Measurements from ENCODE around the gene SGCA.

The SGCA gene

DNA sequence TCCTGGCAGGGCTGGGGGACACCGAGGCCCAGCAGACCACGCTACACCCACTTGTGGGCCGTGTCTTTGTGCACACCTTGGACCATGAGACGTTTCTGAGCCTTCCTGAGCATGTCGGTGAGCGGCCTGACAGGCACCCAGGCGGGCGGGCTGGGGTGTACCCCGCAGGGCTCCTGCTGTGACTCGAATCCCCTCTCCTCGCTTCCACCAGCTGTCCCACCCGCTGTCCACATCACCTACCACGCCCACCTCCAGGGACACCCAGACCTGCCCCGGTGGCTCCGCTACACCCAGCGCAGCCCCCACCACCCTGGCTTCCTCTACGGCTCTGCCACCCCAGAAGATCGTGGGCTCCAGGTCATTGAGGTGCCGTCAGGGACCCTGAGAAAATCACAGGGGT lies 1.6 kb downstream of the SGCA start:
- DNase-seq (ENCODE audit: low read depth): no peak

DNA sequence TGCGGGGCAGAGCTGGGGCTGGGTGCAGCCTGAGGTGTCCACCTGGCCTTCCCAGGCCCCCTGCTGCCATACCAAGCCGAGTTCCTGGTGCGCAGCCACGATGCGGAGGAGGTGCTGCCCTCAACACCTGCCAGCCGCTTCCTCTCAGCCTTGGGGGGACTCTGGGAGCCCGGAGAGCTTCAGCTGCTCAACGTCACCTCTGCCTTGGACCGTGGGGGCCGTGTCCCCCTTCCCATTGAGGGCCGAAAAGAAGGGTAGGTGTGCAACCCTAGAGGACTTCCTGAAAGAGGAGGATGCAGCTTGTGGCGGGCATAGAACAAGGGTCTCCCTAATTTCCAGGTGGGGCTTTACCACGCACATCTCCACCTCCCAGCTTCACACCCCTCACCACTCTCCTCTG lies 2.5 kb downstream of the SGCA start:
- DNase-seq (ENCODE audit: low read depth): no peak

DNA sequence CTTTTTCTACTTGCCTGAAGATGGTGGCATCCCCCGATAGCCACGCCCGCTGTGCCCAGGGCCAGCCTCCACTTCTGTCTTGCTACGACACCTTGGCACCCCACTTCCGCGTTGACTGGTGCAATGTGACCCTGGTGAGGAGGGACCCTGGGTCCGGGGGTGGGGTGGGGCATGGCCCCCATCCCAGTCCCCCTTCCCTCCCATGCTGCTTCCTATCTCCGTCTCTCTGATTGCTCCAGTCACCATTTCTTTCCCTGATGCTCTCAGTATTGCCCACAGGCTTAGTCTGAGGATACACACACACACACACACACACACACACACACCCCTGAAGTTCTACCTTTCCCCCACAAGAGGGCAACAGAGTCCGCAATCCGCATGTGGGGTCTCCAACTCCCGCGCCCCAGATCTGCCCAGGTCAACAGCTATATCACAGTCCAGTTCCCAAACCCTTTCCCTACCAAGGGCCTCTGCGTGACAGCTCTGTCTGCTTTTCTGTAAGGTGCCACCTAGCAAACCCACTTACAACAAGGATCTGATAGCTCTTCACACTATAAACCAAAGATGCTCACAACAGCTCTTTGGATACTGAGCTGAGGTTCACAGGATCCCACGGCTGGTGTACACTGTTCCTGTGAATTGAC lies 3.4 kb downstream of the SGCA start:
- peak; percentile 35 for DNase-seq (ENCODE audit: low read depth)

DNA sequence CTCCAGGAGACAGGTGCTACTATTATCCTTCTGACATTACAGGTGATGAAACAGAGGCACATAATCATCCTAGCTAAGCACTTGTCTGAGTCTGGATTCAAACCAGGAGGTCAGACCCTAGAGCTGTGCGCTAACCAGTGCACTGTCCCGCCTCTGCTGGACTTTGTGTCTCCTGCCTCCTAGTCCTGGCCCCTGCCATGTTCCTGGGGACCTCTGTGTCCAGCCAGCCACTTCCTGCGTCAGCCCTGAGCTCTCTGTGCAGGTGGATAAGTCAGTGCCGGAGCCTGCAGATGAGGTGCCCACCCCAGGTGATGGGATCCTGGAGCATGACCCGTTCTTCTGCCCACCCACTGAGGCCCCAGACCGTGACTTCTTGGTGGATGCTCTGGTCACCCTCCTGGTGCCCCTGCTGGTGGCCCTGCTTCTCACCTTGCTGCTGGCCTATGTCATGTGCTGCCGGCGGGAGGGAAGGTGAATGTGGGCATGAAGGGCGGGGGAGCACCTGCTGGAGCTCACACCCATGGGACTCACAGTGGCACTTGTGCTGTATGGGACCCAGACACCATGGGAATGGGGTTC lies 4.2 kb downstream of the SGCA start:
- DNase-seq (ENCODE audit: low read depth): no peak

DNA sequence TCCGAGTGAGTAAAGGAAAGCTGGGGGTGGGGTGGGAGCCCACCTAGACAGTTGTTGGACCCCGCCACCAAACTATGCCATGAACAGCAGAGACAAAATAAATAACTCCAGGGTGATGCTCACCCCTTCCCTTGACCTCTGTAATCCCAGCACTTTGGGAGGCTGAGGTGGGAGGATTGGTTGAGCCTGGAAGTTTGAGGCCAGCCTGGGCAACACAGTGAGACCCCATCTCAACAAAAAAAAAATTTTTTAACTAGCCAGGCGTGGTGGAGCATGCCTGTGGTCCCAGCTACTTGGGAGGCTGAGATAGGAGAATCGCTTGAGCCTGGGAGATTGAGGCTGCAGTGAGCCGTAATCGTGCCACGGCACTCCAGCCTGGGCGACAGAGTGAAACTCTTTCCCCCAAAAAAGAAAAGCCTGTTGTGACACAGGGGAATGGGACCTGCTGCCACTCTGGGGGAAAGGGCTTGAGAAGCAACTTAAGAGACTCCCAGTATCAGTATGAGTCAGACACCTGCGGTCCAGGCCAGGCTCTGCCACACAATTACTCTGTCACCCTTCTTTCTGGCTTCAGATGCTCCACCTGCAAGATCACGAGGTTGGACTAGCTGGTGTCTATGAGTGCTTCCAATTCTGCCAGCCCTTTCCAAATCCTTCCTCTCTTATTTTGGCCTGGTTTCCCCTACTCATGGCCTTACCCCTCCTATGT lies 5.0 kb downstream of the SGCA start:
- no peak for DNase-seq (ENCODE audit: low read depth)

DNA sequence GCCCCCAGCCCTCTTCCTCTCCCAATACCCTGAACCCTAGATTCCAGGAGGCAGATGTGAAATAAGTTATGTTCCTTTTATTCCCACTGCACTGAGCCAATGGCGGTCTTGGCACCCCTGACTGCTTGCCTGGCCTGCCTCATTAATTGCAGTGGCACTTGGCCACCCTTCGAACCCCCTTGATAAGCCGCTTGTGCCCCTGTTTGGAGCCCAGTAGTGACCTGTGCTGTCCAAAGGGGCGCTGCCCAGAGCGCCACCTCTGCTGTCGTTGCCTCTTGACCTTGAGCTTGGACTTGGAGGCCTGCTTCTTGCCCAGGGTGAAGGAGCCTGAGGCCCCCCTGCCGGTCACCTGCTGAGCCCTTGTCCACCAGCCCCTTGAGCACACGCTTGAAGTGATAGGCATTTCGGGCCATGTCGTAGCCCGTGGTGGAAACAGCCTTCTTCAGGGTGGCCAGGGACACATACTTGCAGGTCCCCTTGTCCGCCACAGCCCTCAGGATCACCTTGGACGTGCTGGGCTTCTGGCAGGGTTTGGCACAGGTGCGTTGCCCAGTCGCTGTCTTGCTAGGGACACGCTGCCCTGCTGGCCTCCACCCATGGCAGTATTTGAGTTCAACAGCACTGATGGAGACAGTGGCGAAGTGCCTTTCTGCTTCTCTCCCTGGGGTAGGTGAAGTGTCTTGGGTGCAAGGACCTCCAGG lies 5.7 kb downstream of the SGCA start:
- no peak for DNase-seq (ENCODE audit: low read depth)

DNA sequence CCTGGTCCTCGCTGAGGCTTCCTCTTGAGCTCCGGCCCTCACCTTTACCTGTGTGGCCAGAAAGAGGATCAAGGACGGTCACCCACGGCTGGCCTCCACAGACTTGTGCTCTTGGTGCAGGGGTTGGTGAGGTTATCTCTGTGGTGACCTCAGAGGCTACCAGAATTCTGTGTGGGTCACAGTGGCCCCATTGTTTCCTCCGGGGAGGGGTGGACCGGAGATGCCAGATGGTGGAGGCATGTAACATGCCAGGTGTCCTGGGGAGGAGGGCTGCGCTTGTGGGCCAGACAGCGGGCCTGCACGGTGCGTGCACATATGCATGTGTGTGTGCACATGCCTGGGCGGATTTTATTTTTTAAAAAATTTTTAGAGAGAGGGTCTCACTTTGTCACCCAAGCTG lies 6.3 kb downstream of the SGCA start:
- no peak for DNase-seq (ENCODE audit: low read depth)

DNA sequence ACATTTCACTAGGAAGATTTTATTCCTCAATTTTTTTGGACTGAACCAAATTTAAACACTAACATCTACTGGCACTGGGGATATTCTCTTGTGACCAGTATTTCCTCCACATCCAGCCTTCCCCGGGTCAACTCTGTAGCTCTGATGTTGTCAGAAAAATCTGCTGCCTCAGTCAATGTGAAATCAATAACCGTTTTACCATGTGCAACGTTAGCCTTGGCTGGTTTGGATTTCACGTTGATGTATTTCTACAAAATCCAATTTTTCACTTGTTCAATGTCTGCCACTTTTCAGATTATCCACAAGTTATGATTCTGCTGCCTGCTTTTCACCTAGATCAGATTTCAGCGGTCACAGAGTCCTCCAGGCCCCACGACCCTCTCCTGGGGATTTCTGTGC lies 7.1 kb downstream of the SGCA start:
- DNase-seq (ENCODE audit: low read depth): no peak

DNA sequence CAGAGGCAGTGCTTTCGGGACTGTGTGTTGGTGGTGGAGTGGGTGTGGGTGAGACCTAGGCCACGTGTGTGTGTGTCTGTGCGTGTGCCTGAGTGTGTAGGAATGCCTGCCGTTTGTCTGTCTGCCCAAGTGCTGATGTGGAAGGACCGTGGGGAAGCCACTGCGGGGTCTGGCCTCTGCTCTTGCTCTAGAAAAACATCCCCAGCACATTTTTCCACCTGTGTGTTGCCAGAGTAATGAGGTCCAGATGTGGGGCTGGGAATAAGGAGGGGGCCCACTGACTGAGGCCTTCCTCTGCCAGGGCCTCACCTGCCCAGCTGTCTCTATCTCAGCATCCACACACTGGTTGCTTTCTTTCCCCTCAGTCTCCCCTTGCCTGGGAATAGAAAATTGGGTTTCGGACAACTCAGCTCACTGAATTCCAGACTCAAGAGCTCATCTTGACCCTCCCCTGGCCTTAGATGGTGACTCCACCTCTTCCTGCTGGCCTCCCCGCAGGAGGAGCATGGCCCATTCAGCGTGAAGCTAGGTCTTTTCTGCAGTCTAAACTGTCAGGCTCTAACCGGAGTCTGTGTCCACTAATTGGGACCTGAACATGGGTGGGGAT lies 7.6 kb downstream of the SGCA start:
- DNase-seq (ENCODE audit: low read depth): no peak

DNA sequence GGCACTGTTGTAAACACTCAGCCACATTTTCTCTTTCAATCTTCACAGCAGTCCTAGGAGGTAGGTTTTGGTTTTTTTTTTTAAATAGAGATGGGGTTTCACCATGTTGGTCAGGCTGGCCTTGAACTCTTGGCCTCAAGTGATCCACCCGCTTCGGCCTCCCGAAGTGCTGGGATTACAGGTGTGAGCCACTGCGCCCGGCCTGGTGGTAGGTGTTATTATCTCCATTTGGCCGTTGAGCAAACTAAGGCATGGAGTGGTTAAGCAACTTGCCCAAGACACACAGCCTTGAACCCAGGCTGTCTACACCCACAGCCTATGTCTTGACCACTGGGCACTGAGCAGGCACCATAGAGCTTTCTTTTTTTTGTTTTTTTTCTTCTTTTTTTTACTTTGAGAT lies 8.6 kb downstream of the SGCA start:
- DNase-seq (ENCODE audit: low read depth): no peak

DNA sequence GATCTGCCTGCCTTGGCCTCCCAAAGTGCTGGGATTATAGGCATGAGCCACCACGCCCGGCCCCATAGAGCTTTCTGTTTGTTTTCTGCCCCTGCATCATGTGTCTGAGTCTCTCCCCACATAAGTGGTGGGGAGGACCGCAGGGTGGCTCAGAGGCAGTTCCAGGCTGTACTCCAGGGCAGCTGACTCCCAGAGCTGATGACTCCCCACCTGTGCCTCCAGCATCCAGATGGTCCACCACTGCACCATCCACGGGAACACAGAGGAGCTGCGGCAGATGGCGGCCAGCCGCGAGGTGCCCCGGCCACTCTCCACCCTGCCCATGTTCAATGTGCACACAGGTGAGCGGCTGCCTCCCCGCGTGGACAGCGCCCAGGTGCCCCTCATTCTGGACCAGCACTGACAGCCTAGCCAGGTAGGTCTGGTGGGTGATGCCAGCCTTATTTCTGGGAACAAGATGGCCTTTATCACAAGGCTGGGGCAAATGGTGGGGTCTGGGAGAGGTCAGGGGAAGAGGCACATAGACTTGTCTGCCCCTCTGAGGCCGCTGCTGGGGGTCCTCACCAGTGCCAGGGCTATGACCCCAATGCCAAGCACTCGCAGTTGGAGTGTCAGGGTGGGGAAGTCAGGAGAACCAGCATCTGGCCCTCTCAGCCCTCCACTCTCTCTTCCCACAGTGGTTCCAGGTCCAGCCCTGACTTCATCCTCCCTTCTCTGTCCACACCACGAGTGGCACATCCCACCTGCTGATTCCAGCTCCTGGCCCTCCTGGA lies 9.4 kb downstream of the SGCA start:
- DNase-seq (ENCODE audit: low read depth): no peak

DNA sequence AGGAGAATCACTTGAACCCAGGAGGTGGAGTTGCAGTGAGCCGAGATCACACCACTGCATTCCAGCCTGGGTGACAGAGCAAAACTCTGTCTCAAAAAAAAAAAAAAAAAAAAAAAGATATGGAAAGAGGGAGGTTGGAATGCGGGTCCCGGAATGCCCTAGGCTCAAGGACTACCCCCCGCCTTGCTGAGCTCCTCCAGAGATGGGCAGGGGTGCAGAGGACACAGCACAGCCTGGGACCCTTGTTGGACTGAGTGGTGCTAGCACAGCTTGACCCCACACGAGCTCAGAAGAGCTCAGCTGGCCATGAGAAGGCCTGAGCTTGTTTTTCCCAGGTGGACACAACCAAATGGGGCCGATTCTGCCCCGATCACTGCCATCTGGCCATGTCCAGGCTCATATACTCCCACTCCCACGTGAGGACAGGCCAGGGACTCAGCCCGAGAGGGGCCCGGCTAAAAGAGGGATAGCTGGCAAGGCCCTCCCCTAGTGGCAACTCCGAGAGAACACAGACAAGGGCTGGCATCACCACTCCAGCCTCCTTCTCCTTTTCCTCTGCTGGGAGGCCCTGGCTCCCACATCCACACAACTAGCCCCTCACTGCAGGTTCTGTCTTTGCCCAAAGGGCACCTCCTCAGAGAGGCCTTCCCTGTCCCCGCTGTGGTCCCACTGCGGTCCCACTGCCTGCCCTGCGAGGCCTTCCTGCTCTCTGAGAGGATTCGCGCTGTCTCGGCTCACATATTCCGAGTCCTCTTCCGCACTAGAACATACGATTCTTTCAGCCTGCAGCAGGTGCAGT lies 11.0 kb downstream of the SGCA start:
- DNase-seq (ENCODE audit: low read depth): no peak

DNA sequence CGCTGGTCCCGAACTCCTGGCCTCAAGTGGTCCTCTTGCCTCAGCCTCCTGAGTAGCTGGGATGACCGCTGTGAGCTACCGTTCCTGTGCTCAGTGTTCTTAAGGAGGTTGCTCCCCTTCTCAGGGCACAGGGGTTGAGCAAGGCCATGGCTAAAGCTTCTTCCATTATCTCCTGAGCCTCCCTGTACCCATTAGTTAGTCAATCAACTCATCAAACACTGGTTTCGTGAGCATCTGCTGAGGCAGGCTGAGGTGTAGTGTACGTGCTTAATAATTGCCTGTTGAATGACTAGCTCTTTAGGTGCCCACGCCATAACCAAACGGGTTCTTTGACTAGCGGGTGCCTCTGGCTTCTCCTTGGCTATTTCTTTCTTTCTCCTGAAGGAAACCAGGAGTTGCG lies 11.7 kb downstream of the SGCA start:
- no peak for DNase-seq (ENCODE audit: low read depth)

DNA sequence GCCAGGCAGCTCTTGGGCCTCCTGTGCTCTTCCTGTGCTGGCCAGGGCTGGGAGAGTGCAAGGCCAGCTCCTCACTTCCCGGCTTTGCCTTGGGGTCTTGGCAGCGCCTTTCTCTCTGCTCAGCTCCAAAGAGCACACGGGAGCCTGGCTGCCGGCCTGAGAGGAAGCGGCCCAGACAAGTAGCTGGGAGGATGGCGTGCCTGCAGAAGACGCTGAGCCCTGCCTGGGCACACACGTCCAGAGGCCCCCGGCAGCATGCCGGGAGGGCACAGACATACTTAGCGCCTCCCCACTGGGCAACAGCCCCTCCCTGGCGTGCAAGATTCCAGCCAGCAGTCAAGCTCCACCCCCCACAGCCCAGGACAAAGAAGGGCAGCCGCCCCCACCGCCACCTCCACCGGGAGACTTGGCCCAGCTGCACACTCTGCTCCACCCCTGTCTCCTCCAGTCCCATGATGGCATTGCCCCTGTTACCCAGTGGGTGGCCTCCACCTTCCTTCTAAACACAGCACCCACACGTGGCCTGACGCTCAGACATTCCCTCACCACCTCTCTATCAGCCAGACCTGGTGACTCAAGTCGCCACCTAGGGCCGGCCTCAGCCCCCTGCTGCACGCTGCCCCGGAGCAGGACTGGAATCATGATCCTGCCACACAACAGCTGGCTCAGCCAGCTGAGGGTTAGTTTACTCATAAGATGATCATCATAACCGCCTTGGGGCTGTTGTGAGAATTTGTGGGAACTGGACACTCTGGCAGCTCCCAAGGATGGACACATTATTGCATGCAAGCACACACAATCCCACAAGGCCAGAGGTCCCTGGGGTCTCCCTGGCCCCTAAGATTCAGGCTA lies 12.4 kb downstream of the SGCA start:
- peak; percentile 31 for DNase-seq (ENCODE audit: low read depth)

DNA sequence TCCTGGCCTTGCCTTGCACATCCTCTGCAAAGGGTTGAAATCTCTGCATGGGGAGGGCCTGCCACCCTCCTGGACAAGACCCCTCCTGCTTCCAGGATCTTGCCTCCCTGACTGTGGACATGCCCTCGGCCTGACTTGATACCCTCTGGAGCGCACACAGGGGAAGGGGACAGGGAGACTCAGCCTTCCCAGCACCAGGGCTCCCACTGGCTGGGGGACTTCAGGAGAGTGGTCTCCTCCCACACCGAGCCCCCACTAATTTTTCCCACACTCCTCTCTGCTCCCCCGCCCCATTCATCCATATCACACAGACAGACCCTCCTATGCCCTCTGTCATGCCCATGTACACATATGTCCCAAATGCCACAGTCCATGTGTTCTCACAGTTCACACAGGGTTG lies 14.3 kb downstream of the SGCA start:
- no peak for DNase-seq (ENCODE audit: low read depth)

DNA sequence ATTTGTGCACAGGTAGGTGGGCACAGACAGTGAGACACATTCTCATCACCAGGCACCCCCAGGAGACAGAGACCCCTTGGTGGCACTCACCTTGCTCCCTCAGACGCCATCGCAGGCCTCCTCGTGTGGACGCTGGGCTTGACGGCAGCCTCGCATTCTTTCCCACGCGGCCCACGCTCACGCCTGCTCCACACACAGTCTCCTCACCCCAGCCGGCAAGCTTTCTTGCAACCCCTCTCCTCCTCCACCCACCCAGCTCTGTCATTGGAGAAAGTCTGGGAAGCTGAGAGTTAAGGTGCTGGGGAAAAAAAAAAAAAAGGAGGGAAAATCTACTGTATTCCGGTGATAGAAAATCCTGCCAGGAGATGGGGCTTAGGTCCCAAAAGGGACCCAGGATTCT lies 14.8 kb downstream of the SGCA start:
- DNase-seq (ENCODE audit: low read depth): no peak

DNA sequence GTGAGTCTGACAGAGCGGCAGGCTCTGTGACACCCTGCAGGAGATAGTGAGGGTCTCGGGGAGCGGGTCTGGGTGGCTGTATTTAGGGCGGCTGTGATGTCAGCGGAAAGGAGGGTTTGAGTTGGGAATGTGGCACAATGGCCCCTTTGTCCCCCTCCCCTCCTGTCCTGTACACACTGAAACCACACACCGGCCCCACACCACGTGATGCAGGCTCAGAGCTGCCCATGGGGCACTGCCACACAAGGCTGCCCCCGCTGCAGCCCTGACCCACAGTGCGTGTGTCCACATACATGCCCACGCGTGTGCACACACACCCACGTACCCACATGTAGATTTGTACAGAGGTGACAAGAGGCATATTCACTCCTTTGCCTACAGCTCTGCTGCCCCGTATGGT lies 15.3 kb downstream of the SGCA start:
- DNase-seq (ENCODE audit: low read depth): no peak

DNA sequence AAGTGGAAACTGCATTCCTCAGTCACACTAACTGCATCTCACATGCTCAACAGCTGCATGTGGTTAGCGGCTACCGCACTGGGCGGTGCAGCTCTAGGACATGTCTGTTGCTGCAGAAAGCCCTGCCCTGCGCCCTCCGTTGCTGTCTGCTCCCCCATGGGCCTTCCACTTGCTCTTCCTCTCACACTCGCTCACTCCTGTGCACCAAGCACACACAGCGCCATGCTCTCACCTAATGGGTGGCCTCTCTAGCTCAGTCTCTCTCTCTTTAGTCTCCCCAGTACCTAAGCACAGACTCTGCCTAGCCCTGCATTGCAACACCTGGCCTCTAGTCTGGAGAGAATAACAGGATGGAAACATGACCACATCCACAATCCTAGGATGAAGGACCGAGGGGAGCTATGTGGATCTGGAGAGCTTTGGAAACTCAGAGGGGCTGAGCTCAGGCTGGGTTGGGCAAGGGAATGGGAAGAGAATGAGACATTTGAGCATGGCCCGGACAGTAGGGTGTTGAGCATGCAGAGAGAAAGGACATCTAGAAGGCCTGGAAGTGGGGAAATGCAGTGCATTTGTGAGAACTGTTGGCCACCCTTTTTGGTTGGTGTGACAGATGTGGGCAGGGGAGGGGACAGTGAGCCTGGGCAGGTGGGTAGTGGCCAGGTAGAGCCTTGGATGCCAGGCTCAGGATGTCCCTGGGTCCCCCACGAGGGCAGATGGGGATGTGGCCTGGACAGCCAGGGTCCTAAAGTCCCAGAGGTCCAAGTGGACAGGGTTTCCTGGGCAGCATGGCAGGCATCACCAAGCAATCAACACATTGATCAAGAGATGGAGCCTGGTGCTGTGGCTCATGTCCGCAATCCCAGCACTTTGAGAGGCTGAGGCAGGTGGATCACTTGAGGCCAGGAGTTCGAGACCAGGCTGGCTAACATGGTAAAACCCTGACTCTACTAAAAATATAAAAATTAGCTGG lies 16.1 kb downstream of the SGCA start:
- DNase-seq (ENCODE audit: low read depth): no peak

All from T-helper 22 cell (primary cell).